HTERT RPE-1 (cell line): ENCODE results near the gene EGFL8.
"Not testable (repeated sequence)": the region's sequence is repeated elsewhere in the genome, so short reads cannot be mapped to it uniquely, and the experiment has no call there.

Source experiments
- in situ Hi-C: fragments of 300-500 bp; cut with MboI; formaldehyde crosslinking; loops from 4 replicates; pipeline ENCODE4 v1.14.3; 2020; ENCODE audit warnings: low sequenced_read_pairs

The EGFL8 gene

GRCh38 chr6:32194825-32195651, 30.6 kb downstream of the EGFL8 start:
- in situ Hi-C loops, result no loop called here

DNA sequence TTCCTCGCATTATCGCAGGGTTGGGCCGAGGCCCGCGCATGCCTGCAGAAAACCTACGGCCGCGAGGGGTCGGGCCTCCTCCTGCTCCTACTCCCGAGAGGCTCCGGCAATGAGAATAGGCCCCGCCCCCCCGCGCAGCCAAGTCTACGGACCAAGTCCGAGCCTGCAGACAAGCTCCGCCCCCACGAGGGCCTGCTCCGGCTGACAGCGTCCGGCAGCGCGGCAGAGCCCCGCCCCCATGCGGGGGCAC, 31.2 kb downstream of the EGFL8 start:
- in situ Hi-C loops, result no loop called here

GRCh38 chr6:32195902-32196681, 31.7 kb downstream of the EGFL8 start:
- in situ Hi-C loops, result no loop called here

DNA sequence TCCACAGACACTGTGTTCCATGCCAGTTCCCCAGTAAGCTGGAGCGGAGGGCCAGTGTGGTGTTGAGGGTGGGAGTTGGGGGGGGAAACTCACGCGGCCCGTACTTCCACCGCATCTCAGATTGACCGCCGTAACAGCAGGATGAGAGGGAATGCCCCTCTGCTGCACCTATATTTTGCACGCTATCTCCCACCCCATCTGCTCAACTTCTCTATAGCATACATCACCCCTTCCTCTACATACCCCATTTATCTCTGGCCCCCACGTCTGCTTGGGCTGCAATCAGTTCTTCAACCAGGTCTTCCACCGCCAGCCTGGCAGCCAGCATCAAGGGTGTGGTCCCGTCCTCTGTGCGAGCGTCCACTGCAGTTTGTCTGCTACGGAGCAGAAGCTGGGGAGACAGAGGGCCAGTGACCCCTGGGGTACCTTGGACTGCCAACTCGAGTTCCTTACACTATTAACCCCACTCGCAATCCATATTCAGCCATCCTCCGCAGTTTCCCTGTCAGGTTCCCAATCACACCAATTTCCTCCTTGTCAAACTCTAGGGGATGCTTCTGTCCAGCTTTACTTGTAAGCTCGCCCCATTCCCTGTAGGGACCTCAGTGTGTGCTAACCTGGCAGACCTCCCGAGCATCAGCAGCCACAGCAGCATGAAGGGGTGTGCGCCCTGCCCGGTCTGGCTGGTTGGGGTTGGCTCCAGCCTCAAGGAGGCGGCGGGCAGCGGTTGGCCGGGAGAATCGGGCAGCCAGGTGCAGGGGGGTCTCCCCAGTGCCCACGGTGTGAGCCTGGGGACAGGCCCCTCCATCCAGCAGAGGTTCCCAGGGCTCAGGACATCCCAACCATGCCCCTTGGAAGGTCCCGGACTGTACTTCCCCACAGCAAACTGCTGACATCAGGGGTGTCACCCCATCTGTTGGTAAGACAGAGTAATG, 32.6 kb downstream of the EGFL8 start:
- in situ Hi-C loops, result no loop called here

DNA sequence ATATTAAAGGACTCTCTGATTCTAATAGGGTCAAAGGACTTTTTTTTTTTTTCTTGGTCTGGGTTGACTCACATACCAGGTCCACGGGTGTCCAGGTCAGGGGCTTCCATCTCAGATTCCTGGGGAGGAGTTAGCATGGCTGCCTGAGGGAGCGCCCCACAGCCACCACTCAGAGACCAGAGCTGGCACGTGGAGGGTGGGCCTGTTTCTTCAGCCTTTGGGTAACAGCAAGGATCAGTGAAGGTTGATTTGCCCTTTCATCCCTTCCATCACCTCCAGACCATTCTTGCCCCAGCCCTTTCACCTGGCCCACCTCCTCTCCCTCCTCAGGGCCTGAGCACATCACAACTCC, 33.9 kb downstream of the EGFL8 start:
- in situ Hi-C loops, result no loop called here

DNA sequence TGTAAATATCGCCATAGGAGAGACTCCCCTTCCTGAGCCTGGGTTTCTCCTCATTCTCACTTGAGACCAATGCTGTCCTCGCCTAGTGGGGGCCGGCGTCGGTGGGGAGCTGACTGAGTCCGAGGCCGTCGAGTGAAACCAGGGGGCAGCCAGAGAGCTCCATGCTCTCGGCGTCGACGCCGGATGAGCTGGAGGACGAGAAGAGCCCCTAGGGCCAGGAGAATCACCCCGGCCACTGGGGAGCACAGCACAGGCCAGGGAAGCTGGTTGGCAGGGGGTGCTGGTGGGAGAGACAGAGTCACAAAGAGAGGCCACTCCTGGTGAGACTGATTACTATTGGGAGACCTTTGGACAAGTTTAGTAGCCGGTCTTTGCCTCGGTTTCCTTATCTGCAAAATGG, 34.5 kb downstream of the EGFL8 start:
- in situ Hi-C loops, result no loop called here

- in situ Hi-C loops, result no loop called here
Measured at GRCh38 chr6:32200711-32201475, 36.5 kb downstream of the EGFL8 start.

DNA sequence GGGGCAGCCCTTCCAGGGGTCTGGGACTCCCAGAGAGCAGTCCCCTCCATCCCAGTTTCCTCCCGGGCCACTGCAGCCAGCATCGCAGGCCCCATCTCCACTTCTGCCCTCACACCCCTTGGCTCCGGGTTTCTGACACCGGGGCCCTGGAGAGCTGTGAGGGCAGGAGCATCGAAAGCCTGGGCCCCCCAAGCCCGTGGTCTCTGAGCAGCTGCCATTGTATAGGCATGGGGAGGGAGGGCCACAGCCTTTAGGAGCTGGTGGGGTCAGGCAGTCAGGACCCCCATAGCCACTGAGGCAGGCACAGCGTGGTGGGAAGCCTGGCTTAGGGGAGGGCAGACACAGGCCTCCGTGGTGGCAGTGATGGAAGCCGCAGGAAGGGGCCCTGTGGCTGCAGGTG, 37.8 kb downstream of the EGFL8 start:
- in situ Hi-C loops, result no loop called here

DNA sequence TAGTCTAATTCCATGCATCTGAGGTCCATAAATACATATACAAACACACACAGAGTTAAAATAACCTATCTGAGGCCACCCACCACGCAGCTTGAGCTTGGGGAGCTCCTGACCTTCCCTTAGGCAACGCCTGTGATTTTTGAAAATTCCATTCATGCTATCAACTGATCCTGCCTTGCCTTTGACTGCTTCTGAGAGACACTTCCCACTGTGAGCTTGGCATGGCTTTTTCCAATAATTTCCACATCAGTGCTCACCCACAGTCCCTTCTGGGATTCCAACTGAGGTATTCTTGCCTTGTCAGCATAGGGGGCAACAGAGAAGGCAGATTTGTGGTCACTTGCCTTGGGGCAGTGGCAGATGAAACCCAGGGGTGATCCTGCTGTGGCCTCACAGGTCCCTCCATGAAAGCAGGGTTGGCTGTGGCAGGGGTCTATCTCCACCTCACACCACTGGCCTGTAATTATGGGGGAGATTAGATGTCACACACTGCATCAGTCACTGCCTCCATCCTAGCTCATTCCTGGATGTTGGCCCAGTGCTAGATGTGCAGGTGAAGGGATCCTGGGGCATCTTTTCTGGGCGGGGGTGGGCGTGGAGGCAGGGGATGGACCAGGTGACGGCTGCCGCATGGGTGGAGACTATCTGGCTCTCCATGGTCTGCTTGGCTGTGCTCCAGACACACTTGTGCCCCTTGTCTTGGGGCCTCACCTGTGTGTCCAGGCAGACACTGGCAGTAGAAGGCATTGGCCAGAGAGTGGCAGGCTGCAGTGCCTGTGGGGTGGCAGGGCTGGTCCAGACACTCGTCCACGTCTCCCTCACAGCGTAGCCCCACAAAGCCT, 39.3 kb downstream of the EGFL8 start:
- in situ Hi-C loops, result no loop called here

DNA sequence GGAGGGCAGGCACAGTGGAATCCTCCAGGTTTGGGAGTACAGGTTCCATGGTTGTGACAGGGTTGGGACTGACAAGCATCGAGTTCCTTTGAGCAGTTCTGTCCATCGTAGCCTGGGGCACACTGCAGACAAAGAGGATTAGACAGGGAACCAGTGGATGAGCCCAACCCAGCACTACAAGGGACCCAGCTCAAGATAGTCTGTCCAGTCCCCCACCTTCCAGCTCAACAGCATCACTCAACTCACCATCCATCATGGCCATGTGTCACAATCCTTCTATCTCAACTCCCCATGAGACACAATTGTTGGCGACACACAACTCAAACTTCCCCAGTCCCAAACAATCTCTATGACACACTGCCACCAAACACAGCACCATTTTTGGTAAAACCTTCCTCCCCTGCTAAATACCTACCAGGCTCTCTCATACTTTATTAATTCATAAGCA, 39.9 kb downstream of the EGFL8 start:
- in situ Hi-C loops, result no loop called here

GRCh38 chr6:32208996-32209395, 44.6 kb downstream of the EGFL8 start:
- in situ Hi-C loops, result no loop called here

GRCh38 chr6:32210191-32210601, 45.8 kb downstream of the EGFL8 start:
- in situ Hi-C loops, result no loop called here

DNA sequence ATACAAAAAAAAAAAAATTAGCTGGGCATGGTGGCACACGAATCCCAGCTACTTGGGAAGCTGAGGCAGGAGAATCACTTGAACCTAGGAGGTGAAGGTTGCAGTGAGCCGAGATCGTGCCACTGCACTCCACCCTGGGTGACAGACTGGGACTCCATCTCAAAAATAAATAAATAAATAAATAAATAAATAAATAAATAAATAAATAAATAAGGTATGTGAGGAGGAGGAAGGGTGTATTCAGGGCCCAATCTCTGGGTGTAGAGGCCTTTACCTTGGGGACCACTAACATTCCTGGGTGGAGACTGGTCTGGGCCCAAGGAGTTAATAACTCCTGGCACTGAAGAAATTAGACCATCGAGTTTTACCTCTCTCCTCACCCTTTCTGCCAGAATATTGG, 47.0 kb downstream of the EGFL8 start:
- in situ Hi-C loops, result not testable (repeated sequence)

DNA sequence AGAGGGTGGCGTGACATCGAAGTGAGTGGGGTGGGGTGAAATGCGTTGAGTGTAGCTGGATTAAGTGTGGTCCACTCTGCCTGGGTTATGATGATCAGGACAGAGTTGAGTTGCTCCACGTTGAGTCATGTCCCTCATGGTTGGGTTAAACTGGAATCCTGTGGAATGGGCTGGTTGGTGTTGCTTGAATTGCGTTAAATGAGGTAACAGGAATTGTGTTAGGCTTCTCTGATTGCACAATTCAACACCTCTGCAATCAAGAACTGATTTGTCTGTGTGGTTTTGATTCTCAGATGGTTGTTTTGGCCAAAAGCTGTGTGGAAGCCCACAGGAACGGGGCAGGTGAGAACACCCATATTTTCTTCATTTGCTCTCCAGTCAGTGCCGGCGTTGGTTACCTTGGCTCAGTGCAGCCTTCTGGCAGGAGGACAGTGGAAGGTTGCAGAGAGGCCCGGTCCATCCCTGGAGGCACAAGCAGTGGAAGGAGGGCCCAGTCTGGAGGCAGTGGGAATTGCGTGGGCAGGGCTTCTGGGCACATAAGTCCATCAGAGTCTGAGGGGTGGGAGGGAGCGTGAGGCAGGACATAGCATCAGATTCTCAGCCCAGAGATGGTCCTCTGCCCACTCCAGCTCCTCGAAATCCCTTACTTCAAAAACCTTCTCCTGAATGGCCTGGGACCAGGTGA, 47.8 kb downstream of the EGFL8 start:
- in situ Hi-C loops, result no loop called here

GRCh38 chr6:32213649-32214048, 49.3 kb downstream of the EGFL8 start:
- in situ Hi-C loops, result no loop called here

DNA sequence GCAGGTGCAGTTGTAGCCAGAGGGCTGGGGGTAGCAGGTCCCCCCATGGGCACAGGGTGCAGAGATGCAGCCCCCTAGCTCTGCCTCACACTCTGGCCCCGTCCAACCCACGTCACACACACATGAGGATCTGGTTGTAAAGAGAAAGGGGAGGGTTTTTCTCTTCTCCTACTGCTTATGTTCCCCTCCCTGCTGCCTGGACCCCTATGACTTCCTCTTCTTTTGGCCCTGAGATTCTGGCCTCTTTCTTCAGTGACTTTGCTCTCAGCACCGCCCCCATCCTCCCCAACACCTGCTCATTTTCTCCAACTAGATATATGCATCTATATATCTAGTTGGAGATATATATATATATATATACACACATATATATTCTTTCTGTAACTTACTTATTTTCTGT, 49.7 kb downstream of the EGFL8 start:
- in situ Hi-C loops, result no loop called here

DNA sequence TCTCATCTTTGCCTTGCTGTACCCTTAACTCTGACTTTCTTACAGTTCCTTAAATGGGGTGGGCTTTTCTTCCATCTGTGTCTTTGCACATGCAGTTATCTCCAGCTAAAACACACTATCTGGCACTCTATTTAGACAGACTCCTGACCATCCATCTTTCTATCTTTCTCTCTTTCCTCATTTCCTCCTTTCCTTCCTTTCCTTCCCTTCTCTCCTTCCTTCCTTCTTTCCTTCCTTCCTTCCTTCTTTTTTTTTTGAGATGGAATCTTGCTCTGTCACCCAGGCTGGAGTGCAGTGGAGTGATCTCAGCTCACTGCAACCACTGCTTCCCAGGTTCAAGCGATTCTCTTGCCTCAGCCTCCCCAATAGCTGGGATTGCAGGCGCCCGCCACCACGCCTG, 51.2 kb downstream of the EGFL8 start:
- in situ Hi-C loops, result no loop called here

- in situ Hi-C loops, result no loop called here
Measured at GRCh38 chr6:32216285-32216684, 51.9 kb downstream of the EGFL8 start.

DNA sequence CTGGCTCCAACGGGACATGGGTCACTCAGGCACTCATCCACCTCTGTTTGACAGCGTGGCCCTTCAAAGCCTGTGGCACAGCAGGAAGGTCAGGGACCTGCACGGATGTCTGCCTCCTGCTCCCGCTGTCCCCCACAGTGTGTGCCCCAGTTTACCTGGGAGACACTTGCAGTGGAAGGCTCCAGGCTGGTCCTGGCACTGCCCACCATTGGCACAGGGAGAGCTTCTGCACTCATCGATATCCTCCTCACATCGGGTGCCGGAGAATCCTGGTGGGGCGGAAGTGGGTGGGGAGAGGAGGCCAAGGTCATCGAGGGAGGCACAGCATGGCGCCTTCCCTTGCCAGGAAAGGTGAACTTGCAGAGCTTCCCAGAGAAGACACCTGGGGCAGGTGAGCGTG, 52.6 kb downstream of the EGFL8 start:
- in situ Hi-C loops, result no loop called here
